Muscle of leg (tissue), 16 donors: ENCODE measurements around the gene GAS2. TPM values are rescaled to one million over a fixed set of nuclear protein-coding genes. Genes with fewer than 3 reads are reported as not detected.

Experiments used
- DNase-seq: peaks from one replicate; pipeline ENCODE4 v3.0.0; 2013
- H3K27ac ChIP-seq: one replicate; pipeline ENCODE4 v1.5.1; 2013; ENCODE audit warnings: mild to moderate bottlenecking, low read length, control low read depth
- H3K27me3 ChIP-seq: one replicate; pipeline ENCODE4 v1.6.1; 2013; ENCODE audit warnings: low read length; ENCODE audit not compliant: control insufficient read depth, insufficient read depth
- H3K36me3 ChIP-seq: one replicate; pipeline ENCODE4 v1.6.1; 2013; ENCODE audit warnings: low read length; ENCODE audit not compliant: control insufficient read depth, insufficient read depth
- H3K4me1 ChIP-seq: one replicate; pipeline ENCODE4 v1.6.1; 2013; ENCODE audit warnings: low read length; ENCODE audit not compliant: control insufficient read depth, insufficient read depth
- H3K4me3 ChIP-seq: one replicate; pipeline ENCODE4 v1.5.1; 2013; ENCODE audit warnings: low read length, control low read depth
- H3K9me3 ChIP-seq: replicated peaks from 2 replicates; pipeline ENCODE4 v1.6.1; 2013; ENCODE audit warnings: low read depth, low read length; ENCODE audit not compliant: control insufficient read depth
- WGBS: methylation state at CpG from one replicate; pipeline ENCODE4 v1.1.5; 2013; ENCODE audit warnings: missing lambda C conversion rate; ENCODE audit not compliant: insufficient coverage; 5-methylcytosine and 5-hydroxymethylcytosine counted together
- long read RNA-seq, 11 donors: transcript quantifications; one replicate each; lab custom pipeline, GENCODE V29; 2026
- polyA plus RNA-seq, 8 donors: library from polyadenylated mRNA; unstranded; fragments of 120-200 nt; gene quantifications; one replicate each; pipeline versions ENCODE4 v1.2.1 to v1.2.3, GENCODE V29; 2013; ENCODE audit warnings: inconsistent platforms in 1 of 8, low replicate concordance in 1 of 8; ENCODE audit not compliant: insufficient read length in 8 of 8, insufficient read depth in 1 of 8
- total RNA-seq: library from RNA; stranded (reverse); fragments of 120-200 nt; gene quantifications from one replicate; pipeline ENCODE4 v1.2.4, GENCODE V29; 2013

The GAS2 gene
- 78.6 TPM for total RNA-seq
- polyA plus RNA-seq: 10 to 100 TPM in 7 of 8 donors, 1 to 10 TPM in 1; 8.4 to 90.1 (median 20.6) TPM
- long read RNA-seq, donor 1, partial matches to known transcripts: 0 of 17 reads
- long read RNA-seq, donor 1, other reads (novel, unspliced or antisense): 13 of 17 reads
- long read RNA-seq, donor 2, partial matches to known transcripts: 0 of 1 reads
- long read RNA-seq, donor 2, other reads (novel, unspliced or antisense): 0 of 1 reads
- long read RNA-seq, donor 3, partial matches to known transcripts: 0 of 3 reads
- long read RNA-seq, donor 3, other reads (novel, unspliced or antisense): 0 of 3 reads
- long read RNA-seq, donor 4, partial matches to known transcripts: 0 of 2 reads
- long read RNA-seq, donor 4, other reads (novel, unspliced or antisense): 0 of 2 reads
- long read RNA-seq, donor 5, transcript GAS2-201 (8 exons, 2,170 nt): minor isoform, 8 of 240 reads
- long read RNA-seq, donor 5, transcript GAS2-202 (8 exons, 2,286 nt): major isoform, 33 of 240 reads
- long read RNA-seq, donor 5, partial matches to known transcripts: 199 of 240 reads
- long read RNA-seq, donor 5, other reads (novel, unspliced or antisense): 0 of 240 reads
- long read RNA-seq, donor 6, partial matches to known transcripts: 0 of 4 reads
- long read RNA-seq, donor 6, other reads (novel, unspliced or antisense): 0 of 4 reads
- long read RNA-seq, donor 7, transcript GAS2-202 (8 exons, 2,286 nt): major isoform, 9 of 53 reads
- long read RNA-seq, donor 7, partial matches to known transcripts: 42 of 53 reads
- long read RNA-seq, donor 7, other reads (novel, unspliced or antisense): 0 of 53 reads
- long read RNA-seq, donor 8, transcript GAS2-202 (8 exons, 2,286 nt): major isoform, 10 of 54 reads
- long read RNA-seq, donor 8, partial matches to known transcripts: 40 of 54 reads
- long read RNA-seq, donor 8, other reads (novel, unspliced or antisense): 0 of 54 reads
- long read RNA-seq, donor 9, transcript GAS2-202 (8 exons, 2,286 nt): major isoform, 6 of 29 reads
- long read RNA-seq, donor 9, partial matches to known transcripts: 21 of 29 reads
- long read RNA-seq, donor 9, other reads (novel, unspliced or antisense): 0 of 29 reads
- long read RNA-seq, donor 10, transcript GAS2-211 (1 exons, 895 nt): major isoform, 5 of 53 reads
- long read RNA-seq, donor 10, transcript GAS2-202 (8 exons, 2,286 nt): major isoform, 5 of 53 reads
- long read RNA-seq, donor 10, partial matches to known transcripts: 39 of 53 reads
- long read RNA-seq, donor 10, other reads (novel, unspliced or antisense): 0 of 53 reads
- long read RNA-seq, donor 11, transcript GAS2-202 (8 exons, 2,286 nt): major isoform, 10 of 29 reads
- long read RNA-seq, donor 11, partial matches to known transcripts: 17 of 29 reads
- long read RNA-seq, donor 11, other reads (novel, unspliced or antisense): 0 of 29 reads

DNA sequence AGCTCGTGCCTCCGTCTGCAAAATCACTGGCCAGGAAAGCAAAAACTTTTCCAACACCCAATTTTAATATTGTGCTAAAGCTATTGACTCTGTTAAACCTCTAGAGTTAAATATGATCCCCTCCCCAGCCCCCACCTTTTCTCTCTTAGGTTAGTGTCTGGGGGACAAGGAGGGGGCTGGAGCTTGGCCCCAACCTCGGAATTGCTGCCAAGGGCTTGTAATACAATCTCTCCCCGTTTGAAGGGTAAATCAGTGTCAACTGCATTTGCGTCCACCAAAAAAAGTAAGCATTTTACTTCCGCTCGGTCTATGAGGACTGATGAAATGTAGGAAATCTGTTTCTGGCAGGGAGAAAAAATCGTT is at the start of gene GAS2:
Gene GAS2 (plus strand): TSS at position 287 of the 363 bp plus-strand sequence. CDS start 8,259 bp downstream, outside the sequence.
- 0% methylated on average over 3 of the region's 8 CpGs for WGBS
- Histone ChIP-seq H3K27me3 (peaks cover 4% of the 10 kb centered on the region), H3K4me1 (peaks cover 3% of the 10 kb centered on the region), H3K4me3 (peak within 1 kb of the TSS; percentile 58), H3K9me3 (no peaks in the 10 kb centered on the region), H3K36me3 (no peaks in the 10 kb centered on the region), H3K27ac (peak within 1 kb of the TSS; percentile 71)
- DNase-seq: peak; percentile 91

DNA sequence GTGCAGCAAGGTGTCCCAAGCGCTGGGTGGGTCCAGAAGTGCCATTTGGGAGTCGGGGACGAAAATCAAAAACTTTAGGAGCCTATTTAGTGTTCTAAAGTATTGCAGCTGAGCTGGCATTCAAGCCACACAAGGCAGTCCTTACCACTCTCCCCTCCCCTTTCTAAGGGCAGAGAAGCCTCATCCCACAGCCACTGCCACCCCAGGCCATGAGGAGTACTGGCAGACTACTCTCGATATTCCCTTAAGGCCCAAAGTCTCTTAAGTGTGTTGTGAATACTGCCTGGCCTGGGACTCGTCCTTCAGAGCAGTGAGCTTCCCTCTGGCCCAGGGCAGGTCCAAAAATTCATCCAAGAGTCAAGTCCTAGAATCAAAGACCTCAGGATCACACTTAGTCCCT is 48.5 kb upstream of the GAS2 start:
- no CpG with 5 or more reads among the region's 5 CpGs for WGBS
- no peak overlapping the region for H3K27ac ChIP-seq
- no peaks in the 10 kb centered on the region for H3K9me3 ChIP-seq
- DNase-seq: no peak
- H3K36me3 ChIP-seq: no peaks in the 10 kb centered on the region
- no peaks in the 10 kb centered on the region for H3K4me1 ChIP-seq
- H3K27me3 ChIP-seq: no peaks in the 10 kb centered on the region
- no peak overlapping the region for H3K4me3 ChIP-seq

DNA sequence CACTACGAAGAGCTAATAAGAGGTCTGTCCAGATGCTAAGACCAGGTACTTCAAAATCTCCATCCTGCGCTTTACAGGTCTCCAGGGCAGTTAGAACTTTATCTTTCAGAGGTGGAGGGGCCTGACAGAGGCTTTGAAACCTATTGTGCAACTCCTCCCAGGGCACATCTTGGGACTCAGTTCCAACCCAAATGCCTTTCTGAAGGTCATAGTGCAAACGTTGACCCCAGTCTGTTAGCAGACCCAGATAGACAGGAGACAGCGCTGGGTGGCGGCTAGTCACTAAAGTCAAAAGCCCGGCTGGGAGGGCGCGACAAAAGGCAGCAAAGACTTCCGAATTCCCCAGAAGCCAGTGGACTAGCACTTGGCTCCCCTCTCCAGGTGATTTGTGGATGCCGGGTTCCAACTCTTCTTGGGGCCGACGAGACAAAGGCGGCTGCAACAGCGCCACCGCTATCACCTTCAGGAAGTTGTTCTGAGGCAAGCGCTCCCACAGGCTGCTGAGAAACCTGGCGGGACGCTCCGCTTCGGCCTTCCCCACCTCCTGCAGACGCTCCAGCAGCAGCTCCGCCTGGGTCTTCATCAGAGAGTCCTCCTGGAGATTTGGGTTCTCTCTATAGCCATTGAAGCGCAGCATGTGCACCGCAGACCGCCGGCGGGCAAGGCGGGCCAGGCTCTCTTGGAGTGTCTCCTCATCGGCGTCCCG is 41.5 kb upstream of the GAS2 start:
- DNase-seq: peak; percentile 84
- H3K9me3 ChIP-seq: no peaks in the 10 kb centered on the region
- peak overlapping the region; percentile 94 for H3K4me3 ChIP-seq
- 2% methylated on average over 30 of the region's 31 CpGs for WGBS
- H3K27me3 ChIP-seq: no peaks in the 10 kb centered on the region
- H3K4me1 ChIP-seq: peaks cover 5% of the 10 kb centered on the region
- H3K27ac ChIP-seq: peak overlapping the region; percentile 95
- no peaks in the 10 kb centered on the region for H3K36me3 ChIP-seq

DNA sequence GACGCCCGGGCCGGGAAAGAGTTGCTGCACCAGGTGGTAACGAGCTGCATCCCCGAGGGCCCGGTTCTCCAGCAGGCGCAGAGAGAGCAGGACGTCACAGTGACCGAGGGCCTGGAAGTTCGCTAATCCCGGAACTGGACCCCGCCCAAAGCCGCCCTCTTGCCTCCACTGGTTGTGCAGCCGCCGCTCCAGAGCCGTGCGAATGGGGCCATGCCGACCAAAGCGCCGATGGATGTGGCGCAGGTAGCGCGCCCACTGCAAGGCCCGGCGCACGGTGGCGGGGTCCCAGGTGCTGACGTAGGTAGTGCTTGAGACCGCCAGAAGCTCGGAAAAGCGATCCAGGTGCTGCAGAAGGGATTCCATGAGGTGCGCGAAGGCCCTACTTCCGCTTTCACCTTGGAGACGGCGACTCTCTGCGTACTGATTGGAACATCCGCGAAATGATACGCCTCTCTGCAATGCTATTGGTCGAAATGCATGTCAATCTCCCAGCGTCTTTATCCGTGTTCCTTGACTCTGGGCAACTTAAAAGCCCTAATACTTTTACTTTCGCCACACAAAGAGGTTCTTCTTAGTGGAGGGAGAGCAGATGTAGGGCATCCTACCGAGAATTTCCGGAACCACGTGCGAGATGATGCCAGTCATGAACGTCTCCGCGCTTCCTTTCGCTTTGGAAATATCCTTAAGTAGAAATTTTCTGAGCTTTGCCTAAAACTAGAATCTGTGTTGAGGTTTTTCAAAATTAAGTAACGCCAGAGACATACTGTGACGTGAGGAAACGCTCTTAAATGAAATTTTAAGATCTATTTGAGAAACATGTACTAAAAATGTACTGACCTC is 40.7 kb upstream of the GAS2 start, which contains the start of gene FANCF:
Gene FANCF (minus strand): TSS at position 376 of the 840 bp plus-strand sequence. CDS start 13 bp downstream, at position 363.
- WGBS: under 1% methylated on average over 48 of the region's 55 CpGs
- H3K27me3 ChIP-seq: no peaks in the 10 kb centered on the region
- peak within 1 kb of the TSS; percentile 94 for H3K4me3 ChIP-seq
- no peaks in the 10 kb centered on the region for H3K36me3 ChIP-seq
- no peaks in the 10 kb centered on the region for H3K9me3 ChIP-seq
- peak; percentile 100 for DNase-seq
- peak within 1 kb of the TSS; percentile 95 for H3K27ac ChIP-seq
- H3K4me1 ChIP-seq: peaks cover 5% of the 10 kb centered on the region

DNA sequence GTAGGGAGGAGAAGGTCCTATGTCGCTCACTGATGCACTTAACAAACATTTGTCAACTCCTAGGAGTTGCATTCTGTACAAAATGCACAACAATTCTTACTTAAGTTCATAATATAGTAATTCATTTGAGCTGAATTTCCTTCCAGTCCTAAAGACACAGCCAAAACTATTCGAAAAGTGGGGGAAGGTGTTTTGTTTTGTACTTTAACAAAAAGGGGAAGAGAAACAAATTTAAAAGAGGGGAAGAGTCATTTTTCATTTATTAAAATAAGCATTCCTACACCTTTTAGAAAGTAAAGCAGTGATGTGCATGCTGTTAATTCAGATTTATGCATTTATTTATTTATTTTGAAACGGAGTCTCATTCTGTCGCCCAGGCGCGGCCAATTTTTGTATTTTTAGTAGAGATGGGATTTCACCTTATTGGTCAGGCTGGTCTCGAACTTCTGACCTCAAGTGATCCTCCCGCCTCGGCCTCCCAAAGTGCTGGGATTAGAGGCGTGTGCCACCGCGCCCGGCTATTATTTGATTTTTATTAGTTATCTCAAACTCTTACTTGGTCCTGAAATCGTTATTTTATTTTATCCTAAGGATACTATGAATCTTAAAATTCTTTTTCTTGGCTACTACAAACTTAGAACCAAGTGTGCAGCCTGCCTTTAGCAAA is 39.7 kb upstream of the GAS2 start:
- H3K4me3 ChIP-seq: no peak overlapping the region
- no CpG with 5 or more reads among the region's 14 CpGs for WGBS
- DNase-seq: no peak
- H3K4me1 ChIP-seq: peaks cover 5% of the 10 kb centered on the region
- H3K9me3 ChIP-seq: no peaks in the 10 kb centered on the region
- no peaks in the 10 kb centered on the region for H3K36me3 ChIP-seq
- H3K27ac ChIP-seq: no peak overlapping the region
- H3K27me3 ChIP-seq: no peaks in the 10 kb centered on the region

DNA sequence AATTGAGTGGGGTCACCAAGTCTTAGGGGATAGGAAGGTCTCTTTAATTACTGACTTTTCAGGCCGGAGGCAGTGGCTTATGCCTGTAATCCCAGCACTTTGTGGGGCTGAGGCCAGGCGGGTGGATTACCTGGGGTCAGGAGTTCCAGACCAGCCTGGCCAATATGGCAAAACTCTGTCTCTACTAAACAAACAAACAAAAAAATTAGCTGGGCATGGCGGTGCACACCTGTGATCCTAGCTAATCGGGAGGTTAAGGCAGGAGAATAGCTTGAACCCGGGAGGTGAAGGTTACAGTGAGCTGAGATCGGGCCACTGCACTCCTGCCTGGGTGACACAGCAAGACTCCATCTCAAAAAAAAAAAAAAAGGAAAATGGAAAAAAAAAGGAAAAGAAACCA is 39.0 kb upstream of the GAS2 start:
- H3K27me3 ChIP-seq: no peaks in the 10 kb centered on the region
- no CpG with 5 or more reads among the region's 6 CpGs for WGBS
- no peak for DNase-seq

DNA sequence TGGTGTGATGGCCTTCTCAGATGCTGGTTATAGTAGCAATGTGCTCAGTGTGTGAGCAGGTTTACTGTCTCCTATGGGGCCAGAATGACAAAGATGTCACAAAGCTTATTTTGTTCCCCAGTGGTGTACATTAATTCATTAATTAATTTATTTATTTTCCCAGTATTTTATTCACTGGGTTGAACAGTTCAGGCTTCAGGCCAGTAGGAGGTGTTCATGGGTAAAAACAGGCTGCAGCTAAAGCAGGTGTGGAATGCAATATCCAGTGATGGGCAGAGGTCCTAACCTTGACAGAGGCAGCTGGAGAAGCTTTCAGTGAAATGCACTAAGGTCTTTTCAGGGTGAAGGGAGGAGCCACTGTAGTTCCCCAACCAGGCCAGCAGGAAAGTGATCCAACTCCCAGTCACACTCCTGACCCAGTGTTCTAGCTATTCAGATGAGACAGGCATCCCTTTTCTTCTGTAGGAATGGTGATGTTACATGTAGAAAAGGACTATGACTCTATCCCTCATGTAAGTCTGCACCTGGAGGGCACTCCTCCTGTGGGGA is 33.0 kb upstream of the GAS2 start:
- Histone ChIP-seq H3K36me3 (no peaks in the 10 kb centered on the region), H3K27me3 (no peaks in the 10 kb centered on the region), H3K27ac (no peak overlapping the region), H3K4me3 (no peak overlapping the region), H3K9me3 (no peaks in the 10 kb centered on the region), H3K4me1 (peaks cover 4% of the 10 kb centered on the region)
- no peak for DNase-seq

More for the DNA sequence above, 39.0 kb upstream of the GAS2 start:
- H3K4me3 ChIP-seq: no peak overlapping the region
- H3K27ac ChIP-seq: no peak overlapping the region
- H3K9me3 ChIP-seq: no peaks in the 10 kb centered on the region
- H3K4me1 ChIP-seq: peaks cover 5% of the 10 kb centered on the region
- H3K36me3 ChIP-seq: no peaks in the 10 kb centered on the region

DNA sequence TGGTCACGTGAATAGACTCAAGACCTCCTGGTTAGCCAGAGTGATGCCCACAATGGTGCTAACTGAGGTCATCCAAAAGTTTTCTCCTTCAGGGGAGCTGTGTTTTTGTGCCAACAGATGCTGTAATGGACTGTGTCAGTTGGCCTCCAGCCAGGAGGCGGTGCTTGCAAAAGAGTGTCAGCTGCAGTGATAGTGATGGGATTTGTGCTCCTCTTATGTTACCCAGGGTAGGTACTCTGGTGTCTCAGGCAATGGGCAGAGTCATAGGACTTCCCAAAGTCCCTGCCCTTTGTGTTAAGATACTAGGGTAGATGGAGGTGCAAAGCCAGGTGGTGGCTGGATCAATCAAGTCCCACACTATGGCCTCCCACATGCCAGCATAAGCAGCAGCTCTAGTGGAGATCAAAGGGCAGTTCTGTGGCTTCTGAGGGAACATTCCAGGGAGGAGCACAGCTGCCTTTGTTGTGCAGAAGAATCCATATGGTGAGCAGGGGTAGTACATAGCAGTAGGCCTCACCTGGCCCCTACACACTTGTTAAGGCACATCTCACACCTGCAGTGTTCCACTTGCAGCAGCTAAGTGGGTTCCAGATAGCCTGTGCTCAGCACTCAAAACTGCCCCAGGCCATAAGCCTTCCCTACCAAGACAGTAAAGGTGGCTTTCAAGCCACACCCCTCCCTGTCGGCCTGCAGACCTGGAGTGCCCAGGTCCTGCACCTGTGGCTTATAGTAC is 31.3 kb upstream of the GAS2 start:
- peak; percentile 32 for DNase-seq
- 75% methylated on average over 3 of the region's 3 CpGs for WGBS
- Histone ChIP-seq H3K4me3 (no peak overlapping the region), H3K27ac (no peak overlapping the region), H3K36me3 (no peaks in the 10 kb centered on the region), H3K4me1 (peaks cover 4% of the 10 kb centered on the region), H3K9me3 (no peaks in the 10 kb centered on the region), H3K27me3 (no peaks in the 10 kb centered on the region)
